H1 (cell line): ENCODE data around the gene LCN2. TPM values are rescaled to one million over a fixed set of nuclear protein-coding genes. Genes with fewer than 3 reads are reported as not detected.

Experiments used
- CTCF ChIA-PET: fragments of 300-600 bp; sonication (Branson Sonifier 250); formaldehyde crosslinking; loops from one replicate; lab custom pipeline; 2021; ENCODE audit not compliant: partially characterized antibody; lab: Charles Lee
- POLR2A ChIA-PET: fragments of 300-600 bp; sonication (Branson Sonifier 250); formaldehyde crosslinking; loops from one replicate; lab custom pipeline; 2021; ENCODE audit warnings: inconsistent platforms; ENCODE audit not compliant: partially characterized antibody; lab: Charles Lee
- DNase-seq, 2 experiments: peaks; one replicate each; pipeline versions ENCODE4 v3.0.0 to v3.0.0-alpha.2; 2010 to 2022; ENCODE audit warnings: low spot score in 2 of 2, low read depth in 1 of 2, mixed read lengths in 1 of 2
- FAIRE-seq: peaks from 2 replicates; lab custom pipeline; 2011; peaks lifted over from hg19 to GRCh38; lab: Jason Lieb, UNC
- H2AFZ ChIP-seq: 2 replicates; pipeline ENCODE4 v1.8.1; 2012; ENCODE audit warnings: low read length, inconsistent platforms
- H2AK5ac ChIP-seq: 2 replicates; pipeline ENCODE4 v1.6.1; 2013; ENCODE audit warnings: low read depth, low read length
- H2BK120ac ChIP-seq: replicated peaks from 2 replicates; pipeline ENCODE3; 2013; ENCODE audit warnings: low read depth, low read length, inconsistent platforms
- H2BK12ac ChIP-seq: 2 replicates; pipeline ENCODE4 v1.6.1; 2013; ENCODE audit warnings: low read depth, low read length
- H2BK15ac ChIP-seq: 2 replicates; pipeline ENCODE4 v1.6.1; 2013; ENCODE audit warnings: low read length
- H2BK20ac ChIP-seq: 2 replicates; pipeline ENCODE4 v1.6.1; 2013; ENCODE audit warnings: low read length
- H2BK5ac ChIP-seq: 2 replicates; pipeline ENCODE4 v1.6.1; 2013; ENCODE audit warnings: low read depth, low read length
- H3K14ac ChIP-seq: 2 replicates; pipeline ENCODE4 v1.6.1; 2013; ENCODE audit warnings: inconsistent platforms; ENCODE audit not compliant: insufficient read length
- H3K18ac ChIP-seq: 2 replicates; pipeline ENCODE4 v1.6.1; 2013; ENCODE audit warnings: low read length; ENCODE audit errors: extremely low read depth
- H3K23ac ChIP-seq: 2 replicates; pipeline ENCODE4 v1.6.1; 2013; ENCODE audit warnings: inconsistent platforms; ENCODE audit not compliant: insufficient read length
- H3K23me2 ChIP-seq: 2 replicates; pipeline ENCODE4 v1.6.1; 2013; ENCODE audit warnings: low read depth, low read length
- H3K27ac ChIP-seq: 2 replicates; pipeline ENCODE4 v1.6.1; 2011; ENCODE audit warnings: low read depth, low read length, inconsistent platforms
- H3K27me3 ChIP-seq, 4 experiments: replicated peaks in 1 of 4; 1 replicate in 1 of 4; 2 replicates in 3 of 4; pipeline versions ENCODE4 v1.6.1 to v1.8.1; 2011 to 2013; ENCODE audit warnings: low read length in 3 of 4, mild to moderate bottlenecking in 3 of 4, inconsistent platforms in 2 of 4, mixed read lengths in 2 of 4, moderate library complexity in 1 of 4; ENCODE audit not compliant: control insufficient read depth in 3 of 4, insufficient read depth in 3 of 4; ENCODE audit errors: extremely low read depth in 1 of 4
- H3K36me3 ChIP-seq, 4 experiments: 2 replicates each; pipeline versions ENCODE4 v1.6.1 to v1.8.1; 2011 to 2013; ENCODE audit warnings: mild to moderate bottlenecking in 4 of 4, low read length in 3 of 4, moderate library complexity in 2 of 4, control low read depth in 1 of 4, inconsistent platforms in 1 of 4; ENCODE audit not compliant: insufficient read depth in 4 of 4, control insufficient read depth in 2 of 4
- H3K4ac ChIP-seq: replicated peaks from 2 replicates; pipeline ENCODE3; 2013; ENCODE audit warnings: low read length, low read depth, mixed read lengths, inconsistent platforms; ENCODE audit not compliant: insufficient read length
- H3K4me1 ChIP-seq, 4 experiments: replicated peaks in 1 of 4; 1 replicate in 1 of 4; 2 replicates in 3 of 4; pipeline versions ENCODE4 v1.6.1 to v1.8.1; 2011 to 2013; ENCODE audit warnings: low read length in 3 of 4, inconsistent platforms in 2 of 4, mixed read lengths in 1 of 4; ENCODE audit not compliant: insufficient read depth in 4 of 4, control insufficient read depth in 3 of 4
- H3K4me2 ChIP-seq, 2 experiments: 2 replicates each; pipeline versions ENCODE4 v1.6.1 to v1.8.1; 2011 to 2013; ENCODE audit warnings: low read depth in 2 of 2, low read length in 2 of 2, control low read depth in 1 of 2, inconsistent platforms in 1 of 2, mild to moderate bottlenecking in 1 of 2; ENCODE audit not compliant: insufficient read depth in 1 of 2
- H3K4me3 ChIP-seq, 4 experiments: fragments of 200-600, 300-600 bp in 1 of 4; sonication (generic), shearing (Covaris generic), sonication (Bioruptor Twin) in 1 of 4; 2 replicates each; pipeline versions ENCODE4 v1.5.1 to v1.8.1; 2011 to 2016; ENCODE audit warnings: low read length in 4 of 4, low read depth in 3 of 4, control low read depth in 2 of 4, inconsistent platforms in 2 of 4, mild to moderate bottlenecking in 2 of 4, mixed read lengths in 1 of 4, moderate library complexity in 1 of 4; ENCODE audit not compliant: insufficient read depth in 2 of 4; ENCODE audit errors: extremely low read depth in 1 of 4
- H3K56ac ChIP-seq: replicated peaks from 2 replicates; pipeline ENCODE3; 2013; ENCODE audit warnings: low read depth, mild to moderate bottlenecking, mixed read lengths, low read length, inconsistent platforms; ENCODE audit not compliant: insufficient read length
- H3K79me1 ChIP-seq: 2 replicates; pipeline ENCODE4 v1.6.1; 2013; ENCODE audit warnings: low read depth, low read length, control low read depth
- H3K79me2 ChIP-seq, 2 experiments: 2 replicates each; pipeline versions ENCODE4 v1.6.1 to v1.8.1; 2012 to 2013; ENCODE audit warnings: low read length in 2 of 2, mild to moderate bottlenecking in 2 of 2, inconsistent platforms in 1 of 2; ENCODE audit not compliant: insufficient read depth in 2 of 2, control insufficient read depth in 1 of 2
- H3K9ac ChIP-seq, 4 experiments: replicated peaks in 1 of 4; 1 replicate in 1 of 4; 2 replicates in 3 of 4; pipeline versions ENCODE4 v1.6.1 to v1.8.1; 2011 to 2013; ENCODE audit warnings: low read depth in 3 of 4, low read length in 3 of 4, control low read depth in 2 of 4, mild to moderate bottlenecking in 2 of 4, moderate library complexity in 2 of 4, inconsistent platforms in 1 of 4; ENCODE audit errors: extremely low read depth in 1 of 4
- H3K9me3 ChIP-seq, 2 experiments: 2 replicates each; pipeline versions ENCODE4 v1.6.1 to v1.8.1; 2012 to 2013; ENCODE audit warnings: mild to moderate bottlenecking in 2 of 2, moderate library complexity in 2 of 2, control low read depth in 1 of 2, inconsistent platforms in 1 of 2, low read depth in 1 of 2, low read length in 1 of 2, mixed read lengths in 1 of 2; ENCODE audit not compliant: insufficient read depth in 2 of 2
- H4K20me1 ChIP-seq, 2 experiments: replicated peaks in 1 of 2; 2 replicates each; pipeline versions ENCODE3 to v1.8.1; 2011 to 2013; ENCODE audit warnings: inconsistent platforms in 2 of 2, low read length in 2 of 2, mild to moderate bottlenecking in 1 of 2; ENCODE audit not compliant: insufficient read depth in 2 of 2, control insufficient read depth in 1 of 2
- H4K5ac ChIP-seq: 2 replicates; pipeline ENCODE4 v1.6.1; 2013; ENCODE audit warnings: low read length, low read depth, mixed read lengths, inconsistent platforms; ENCODE audit not compliant: insufficient read length
- H4K8ac ChIP-seq: 2 replicates; pipeline ENCODE4 v1.8.0; 2013; ENCODE audit warnings: mild to moderate bottlenecking, moderate library complexity, low read length, inconsistent platforms; ENCODE audit not compliant: insufficient read depth; ENCODE audit errors: extremely low read depth
- H4K91ac ChIP-seq: replicated peaks from 2 replicates; pipeline ENCODE3; 2013; ENCODE audit warnings: low read length, mixed read lengths, inconsistent platforms; ENCODE audit not compliant: insufficient read length
- CTBP2 ChIP-seq: IDR thresholded peaks from 2 replicates; pipeline ENCODE4 v1.7.0; 2011; ENCODE audit warnings: borderline replicate concordance, mild to moderate bottlenecking, moderate library complexity, mixed read lengths, low read length; ENCODE audit not compliant: insufficient read depth, insufficient read length
- EGR1 ChIP-seq: IDR thresholded peaks from 2 replicates; pipeline ENCODE4 v1.6.1; 2011; ENCODE audit warnings: low read depth, low read length, borderline replicate concordance
- KDM4A ChIP-seq: IDR thresholded peaks from one replicate; pipeline ENCODE4 v1.7.1; 2012; ENCODE audit warnings: low read depth, mild to moderate bottlenecking, moderate library complexity, low read length, inconsistent platforms; ENCODE audit not compliant: severe bottlenecking
- NANOG ChIP-seq: IDR thresholded peaks from 2 replicates; pipeline ENCODE4 v1.6.1; 2011; ENCODE audit warnings: low read length, low read depth, mild to moderate bottlenecking, inconsistent platforms; ENCODE audit not compliant: insufficient read depth, poor library complexity, severe bottlenecking
- POU5F1 ChIP-seq: IDR thresholded peaks from 2 replicates; pipeline ENCODE4 v1.6.1; 2011; ENCODE audit warnings: low read depth, mild to moderate bottlenecking, low read length, moderate library complexity
- RNF2 ChIP-seq: fragments of 200-900, 300-1000 bp; sonication (generic); IDR thresholded peaks from 2 replicates; pipeline ENCODE4 v1.7.1; 2016; ENCODE audit warnings: borderline replicate concordance, low read depth, mild to moderate bottlenecking, antibody characterized with exemption, low read length; ENCODE audit not compliant: poor library complexity, severe bottlenecking; ENCODE audit errors: missing control alignments
- SRF ChIP-seq: IDR thresholded peaks from 2 replicates; pipeline ENCODE4 v1.6.1; 2011; ENCODE audit warnings: mild to moderate bottlenecking, low read depth, low read length, moderate library complexity
- TAF7 ChIP-seq: optimal IDR thresholded peaks from 2 replicates; pipeline ENCODE3; 2011; ENCODE audit warnings: low read depth, mild to moderate bottlenecking, inconsistent platforms, low read length, moderate library complexity, borderline replicate concordance
- TEAD4 ChIP-seq: IDR thresholded peaks from 2 replicates; pipeline ENCODE4 v1.6.1; 2012; ENCODE audit warnings: low read depth, low read length, inconsistent platforms, mixed read lengths
- WGBS, 2 experiments: shearing (Covaris generic) in 1 of 2; methylation state at CpG; one replicate each; pipeline versions ENCODE4 v1.1.6 to v1.1.7; 2013 to 2015; ENCODE audit warnings: low lambda C conversion rate in 2 of 2, mixed read lengths in 2 of 2, inconsistent platforms in 1 of 2, low coverage in 1 of 2, missing lambda C conversion rate in 1 of 2; ENCODE audit not compliant: insufficient replicate concordance in 2 of 2, insufficient coverage in 1 of 2, insufficient read length in 1 of 2; ENCODE audit errors: extremely low coverage in 1 of 2, missing lambda C conversion rate in 1 of 2; 5-methylcytosine and 5-hydroxymethylcytosine counted together
- polyA plus RNA-seq, 7 experiments: library from polyadenylated mRNA; depleted of rRNA in 3 of 7; stranded (reverse) in 5 of 7; unstranded in 2 of 7; fragments of >200 nt in 5 of 7; fragments of 200-250 nt in 2 of 7; gene quantifications; 1 replicate in 5 of 7; 2 replicates in 1 of 7; 4 replicates in 1 of 7; pipeline versions ENCODE4 v1.2.1 to v1.2.3, GENCODE V29; 2011 to 2013; ENCODE audit warnings: missing spikeins in 2 of 7, mixed read lengths in 2 of 7
- total RNA-seq: library from RNA; stranded (reverse); fragmentation: NEBNext Ultra II Directional; extraction: Animal tissue kit (Norgen Biotek cat#: 25700); gene quantifications from 2 replicates; pipeline ENCODE4 v1.2.1, GENCODE V29; 2021

LCN2 gene
- total and polyA plus RNA-seq, 2 of the 8 experiments (the other 6 are each of a cell fraction or from before 2014, with no cell fraction given), result 1.1 to 1.6 TPM

DNA sequence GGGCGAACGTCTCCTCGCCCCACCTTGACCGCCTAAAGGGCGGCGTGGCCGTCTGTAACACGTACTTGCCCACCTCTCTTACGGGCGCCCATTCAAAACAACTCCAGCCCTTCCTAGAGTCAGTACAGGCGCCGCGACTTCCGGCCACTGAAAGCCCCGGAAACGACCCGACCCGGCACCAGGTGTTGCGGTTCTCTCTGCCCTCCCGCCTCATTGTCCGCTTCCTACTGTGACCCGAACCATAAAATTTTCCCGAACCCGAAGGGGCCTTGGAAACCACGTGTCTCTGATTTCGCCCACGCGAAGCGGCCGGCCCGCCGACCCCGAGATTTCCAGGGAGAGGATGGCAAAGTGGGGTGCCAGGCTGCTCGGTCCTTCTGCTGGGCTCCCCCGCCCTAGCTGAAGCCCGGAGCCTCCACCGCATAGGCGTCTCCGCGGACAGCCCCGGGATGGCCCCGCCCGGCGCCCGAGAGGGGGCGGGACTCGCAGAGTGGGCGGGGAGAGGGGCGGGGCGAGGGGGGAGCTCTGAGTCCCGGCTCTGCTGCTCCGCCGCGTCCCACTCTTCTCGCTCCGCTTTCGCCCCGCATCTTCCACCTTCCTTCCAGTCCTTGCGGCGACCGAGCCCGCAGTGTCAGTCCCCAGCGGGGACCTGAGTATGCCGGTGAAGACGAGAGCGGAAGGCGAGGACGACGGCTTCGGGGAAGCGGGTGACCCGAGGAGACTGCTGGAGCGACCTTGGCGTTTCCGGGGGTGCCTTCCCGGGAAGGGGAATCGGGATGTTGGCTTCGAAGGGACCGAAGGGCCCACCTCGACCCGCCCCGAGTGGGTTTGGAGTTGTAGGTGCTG, 21.0 kb upstream of the LCN2 start:
- Histone ChIP-seq H3K27me3 (peaks cover 0 to 8% (median 7%) of the 10 kb centered on the region in 4 experiments; a peak in 5 of 7 replicates), H2BK20ac (no peak overlapping the region), H3K36me3 (peaks cover 0 to 7% (median 4%) of the 10 kb centered on the region in 4 experiments; a peak in 4 of 8 replicates), H3K4ac (peak overlapping the region; percentile 85), H4K5ac (peak overlapping the region; percentile 96), H3K79me1 (peaks cover 4% of the 10 kb centered on the region; the same call in 1 of the 2 replicates), H3K23ac (no peak overlapping the region), H4K91ac (peak overlapping the region; percentile 97), H3K56ac (peak overlapping the region; percentile 97), H3K27ac (peak overlapping the region; percentile 95), H4K20me1 (peaks cover 0 to 11% of the 10 kb centered on the region in 2 experiments), H2AK5ac (no peak overlapping the region), H3K4me3 (peak overlapping the region; percentile 86 to 96 (median 89)), H3K4me1 (peaks cover 0 to 6% (median 3%) of the 10 kb centered on the region in 4 experiments; a peak in 4 of 7 replicates), H2BK5ac (peak overlapping the region; percentile 88), H2BK15ac (0 out of 2 replicates have a peak overlapping the region, but pooled peaks have one; percentile 92), H2BK12ac (no peak overlapping the region), H3K23me2 (peaks cover 6% of the 10 kb centered on the region; the same call in 1 of the 2 replicates), H3K18ac (peak overlapping the region; percentile 98), H3K9me3 (peaks cover 0 to 4% of the 10 kb centered on the region in 2 experiments; a peak in 1 of 4 replicates), H3K14ac (no peak overlapping the region), H2AFZ (peak overlapping the region; percentile 79; the same call in 1 of the 2 replicates), H3K4me2 (peak overlapping the region; percentile 82 to 91), H3K79me2 (peaks cover 0 to 20% of the 10 kb centered on the region in 2 experiments; a peak in 1 of 4 replicates), H3K9ac (peak overlapping the region; percentile 69 to 85 (median 80)), H4K8ac (peak overlapping the region; percentile 99), H2BK120ac (peak overlapping the region; percentile 90)
- CTCF ChIA-PET, result interaction anchor here (0.9 to 9.9 kb wide), 14 partner anchors 8 to 285 kb away, joined by 3 to 74 read pairs (median 4); partner anchors contain the start of gene LCN2
- DNase-seq (peak in 1 of 2 experiments; percentile 92), FAIRE-seq (no peak)
- WGBS, 2 experiments, result 2% methylated on average over 61 of the region's 82 CpGs; no CpG with 5 or more reads in 1 of the 2 experiments
- POLR2A ChIA-PET, result interaction anchor here (0.5 to 4.2 kb wide), 13 partner anchors 8 to 471 kb away, joined by 3 to 21 read pairs (median 4); partner anchors contain the start of gene BBLN
- peak; percentile 6 for TF ChIP-seq KDM4A
- TF ChIP-seq SRF, result no peak
- TF ChIP-seq POU5F1, result no peak
- peak; percentile 24 for TF ChIP-seq TAF7
- TF ChIP-seq EGR1, result peak; percentile 93
- no peak for TF ChIP-seq TEAD4
- TF ChIP-seq NANOG, result peak; percentile 13
- TF ChIP-seq CTBP2, result no peak
- no peak for TF ChIP-seq RNF2
